Islet of Langerhans (tissue), 1 donor: Measurements from ENCODE around the gene ZNF79.

Experiments
- FAIRE-seq: peaks from one replicate; lab custom pipeline; 2011; peaks lifted over from hg19 to GRCh38; lab: Jason Lieb, UNC

Gene ZNF79

GRCh38 chr9:127398715-127399400, 25.3 kb upstream of the ZNF79 start:
- no peak for FAIRE-seq

- FAIRE-seq = no peak
Measured at GRCh38 chr9:127399736-127400269, 24.4 kb upstream of the ZNF79 start.

- FAIRE-seq = no peak
Measured at GRCh38 chr9:127402401-127403090, 21.6 kb upstream of the ZNF79 start.

GRCh38 chr9:127403507-127404192, 20.5 kb upstream of the ZNF79 start:
- FAIRE-seq = no peak

GRCh38 chr9:127404631-127405030, 19.6 kb upstream of the ZNF79 start:
- FAIRE-seq = no peak

- FAIRE-seq = no peak
Measured at GRCh38 chr9:127405344-127406125, 18.6 kb upstream of the ZNF79 start.

- FAIRE-seq = no peak
Measured at GRCh38 chr9:127406799-127407491, 17.2 kb upstream of the ZNF79 start.

GRCh38 chr9:127407492-127407843, 16.7 kb upstream of the ZNF79 start:
- no peak for FAIRE-seq

- FAIRE-seq = no peak
Measured at GRCh38 chr9:127411122-127411521, 13.1 kb upstream of the ZNF79 start.

- no peak for FAIRE-seq
Measured at GRCh38 chr9:127415141-127415540, 9.0 kb upstream of the ZNF79 start.

- no peak for FAIRE-seq
Measured at GRCh38 chr9:127415657-127416056, 8.5 kb upstream of the ZNF79 start.

GRCh38 chr9:127417131-127418036, 6.8 kb upstream of the ZNF79 start:
- FAIRE-seq = no peak

- no peak for FAIRE-seq
Measured at GRCh38 chr9:127418037-127418471, 6.1 kb upstream of the ZNF79 start.

GRCh38 chr9:127419348-127419747, 4.8 kb upstream of the ZNF79 start:
- FAIRE-seq = no peak

- FAIRE-seq = no peak
Measured at GRCh38 chr9:127421057-127421456, 3.1 kb upstream of the ZNF79 start.

- no peak for FAIRE-seq
Measured at GRCh38 chr9:127422133-127422782, 1.9 kb upstream of the ZNF79 start.

- FAIRE-seq = no peak
Measured at GRCh38 chr9:127422787-127423186, 1.4 kb upstream of the ZNF79 start.

- no peak for FAIRE-seq
Measured at GRCh38 chr9:127423476-127423933, 677 bp upstream of the ZNF79 start.

GRCh38 chr9:127424676-127424999, 456 bp downstream of the ZNF79 start:
- no peak for FAIRE-seq

GRCh38 chr9:127426756-127427155, 2.6 kb downstream of the ZNF79 start:
- FAIRE-seq = no peak
